Nephron progenitor cell (in vitro differentiated cells): ENCODE data around the gene SSNA1.

Experiments
- DNase-seq: peaks from one replicate; pipeline ENCODE4 v3.0.0; 2021
- H3K27ac Mint-ChIP-seq: 2 replicates; pipeline ENCODE4 v1.8.0; 2021; ENCODE audit warnings: mild to moderate bottlenecking, moderate library complexity, mixed read lengths
- H3K27me3 Mint-ChIP-seq: 2 replicates; pipeline ENCODE4 v1.8.0; 2021; ENCODE audit warnings: mild to moderate bottlenecking, low read depth, mixed read lengths; ENCODE audit not compliant: poor library complexity
- H3K36me3 Mint-ChIP-seq: 2 replicates; pipeline ENCODE4 v1.8.0; 2021; ENCODE audit warnings: low read depth, mixed read lengths
- H3K4me1 Mint-ChIP-seq: 2 replicates; pipeline ENCODE4 v1.8.0; 2021; ENCODE audit warnings: mixed read lengths
- H3K4me3 Mint-ChIP-seq: 2 replicates; pipeline ENCODE4 v1.8.0; 2021; ENCODE audit warnings: mild to moderate bottlenecking, moderate library complexity, mixed read lengths
- H3K9me3 Mint-ChIP-seq: 2 replicates; pipeline ENCODE4 v1.8.0; 2021; ENCODE audit warnings: mild to moderate bottlenecking, moderate library complexity, mixed read lengths
- TF ChIP-seq, protein P1 (sequence below): fragments of 200-600 bp; sonication (generic); IDR thresholded peaks from 2 replicates; pipeline ENCODE4 v1.5.0; 2021; ENCODE audit warnings: antibody characterized with exemption

Gene SSNA1, protein sequence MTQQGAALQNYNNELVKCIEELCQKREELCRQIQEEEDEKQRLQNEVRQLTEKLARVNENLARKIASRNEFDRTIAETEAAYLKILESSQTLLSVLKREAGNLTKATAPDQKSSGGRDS

DNA sequence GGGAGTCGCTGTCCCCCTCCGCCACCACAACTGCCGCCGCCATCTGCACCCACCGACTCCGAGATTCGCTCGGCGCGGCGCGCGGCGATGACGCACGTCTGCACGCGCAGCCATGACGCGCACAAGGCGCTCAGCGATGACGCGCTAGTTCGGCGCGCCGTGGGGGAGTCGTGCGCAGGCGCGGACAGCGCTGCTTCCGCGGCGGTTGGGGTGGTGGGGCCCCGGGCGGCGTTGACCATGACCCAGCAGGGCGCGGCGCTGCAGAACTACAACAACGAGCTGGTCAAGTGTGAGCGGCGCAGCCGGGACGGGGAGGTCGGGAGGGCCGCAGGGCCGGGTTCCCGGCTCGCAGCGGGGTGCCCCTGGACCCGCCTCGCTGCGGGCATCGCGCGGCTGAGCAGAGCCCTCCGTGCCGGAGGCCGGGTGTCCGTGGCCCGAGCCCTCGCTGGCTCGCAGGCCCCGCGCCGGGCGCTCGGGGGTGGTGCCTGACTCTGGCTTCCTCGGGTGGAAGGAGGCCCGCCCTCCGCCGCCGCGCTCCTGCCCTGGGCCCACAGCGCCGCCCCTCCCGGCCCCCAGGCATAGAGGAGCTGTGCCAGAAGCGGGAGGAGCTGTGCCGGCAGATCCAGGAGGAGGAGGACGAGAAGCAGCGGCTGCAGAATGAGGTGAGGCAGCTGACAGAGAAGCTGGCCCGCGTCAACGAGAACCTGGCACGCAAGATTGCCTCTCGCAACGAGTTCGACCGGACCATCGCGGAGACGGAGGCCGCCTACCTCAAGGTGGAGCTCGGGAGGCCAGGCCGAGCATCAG lies at the start of gene SSNA1, which contains the start of gene ANAPC2:
SSNA1 (plus strand) TSS at position 187 of the 807 bp plus-strand sequence; CDS start at position 238, 51 bp downstream.
ANAPC2 (minus strand) TSS at position 71 of the 807 bp plus-strand sequence; CDS start at position 43, 28 bp downstream.
- H3K36me3 Mint-ChIP-seq = peaks cover 9% of the 10 kb centered on the region
- peak; percentile 97 for DNase-seq
- peak within 1 kb of the TSS; percentile 99 for H3K27ac Mint-ChIP-seq
- peak within 1 kb of the TSS; percentile 96 for H3K4me3 Mint-ChIP-seq
- H3K4me1 Mint-ChIP-seq = peaks cover 33% of the 10 kb centered on the region
- TF ChIP-seq, protein P1, sequence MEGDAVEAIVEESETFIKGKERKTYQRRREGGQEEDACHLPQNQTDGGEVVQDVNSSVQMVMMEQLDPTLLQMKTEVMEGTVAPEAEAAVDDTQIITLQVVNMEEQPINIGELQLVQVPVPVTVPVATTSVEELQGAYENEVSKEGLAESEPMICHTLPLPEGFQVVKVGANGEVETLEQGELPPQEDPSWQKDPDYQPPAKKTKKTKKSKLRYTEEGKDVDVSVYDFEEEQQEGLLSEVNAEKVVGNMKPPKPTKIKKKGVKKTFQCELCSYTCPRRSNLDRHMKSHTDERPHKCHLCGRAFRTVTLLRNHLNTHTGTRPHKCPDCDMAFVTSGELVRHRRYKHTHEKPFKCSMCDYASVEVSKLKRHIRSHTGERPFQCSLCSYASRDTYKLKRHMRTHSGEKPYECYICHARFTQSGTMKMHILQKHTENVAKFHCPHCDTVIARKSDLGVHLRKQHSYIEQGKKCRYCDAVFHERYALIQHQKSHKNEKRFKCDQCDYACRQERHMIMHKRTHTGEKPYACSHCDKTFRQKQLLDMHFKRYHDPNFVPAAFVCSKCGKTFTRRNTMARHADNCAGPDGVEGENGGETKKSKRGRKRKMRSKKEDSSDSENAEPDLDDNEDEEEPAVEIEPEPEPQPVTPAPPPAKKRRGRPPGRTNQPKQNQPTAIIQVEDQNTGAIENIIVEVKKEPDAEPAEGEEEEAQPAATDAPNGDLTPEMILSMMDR = no peak
- H3K27me3 Mint-ChIP-seq = no peaks in the 10 kb centered on the region
- no peaks in the 10 kb centered on the region for H3K9me3 Mint-ChIP-seq

DNA sequence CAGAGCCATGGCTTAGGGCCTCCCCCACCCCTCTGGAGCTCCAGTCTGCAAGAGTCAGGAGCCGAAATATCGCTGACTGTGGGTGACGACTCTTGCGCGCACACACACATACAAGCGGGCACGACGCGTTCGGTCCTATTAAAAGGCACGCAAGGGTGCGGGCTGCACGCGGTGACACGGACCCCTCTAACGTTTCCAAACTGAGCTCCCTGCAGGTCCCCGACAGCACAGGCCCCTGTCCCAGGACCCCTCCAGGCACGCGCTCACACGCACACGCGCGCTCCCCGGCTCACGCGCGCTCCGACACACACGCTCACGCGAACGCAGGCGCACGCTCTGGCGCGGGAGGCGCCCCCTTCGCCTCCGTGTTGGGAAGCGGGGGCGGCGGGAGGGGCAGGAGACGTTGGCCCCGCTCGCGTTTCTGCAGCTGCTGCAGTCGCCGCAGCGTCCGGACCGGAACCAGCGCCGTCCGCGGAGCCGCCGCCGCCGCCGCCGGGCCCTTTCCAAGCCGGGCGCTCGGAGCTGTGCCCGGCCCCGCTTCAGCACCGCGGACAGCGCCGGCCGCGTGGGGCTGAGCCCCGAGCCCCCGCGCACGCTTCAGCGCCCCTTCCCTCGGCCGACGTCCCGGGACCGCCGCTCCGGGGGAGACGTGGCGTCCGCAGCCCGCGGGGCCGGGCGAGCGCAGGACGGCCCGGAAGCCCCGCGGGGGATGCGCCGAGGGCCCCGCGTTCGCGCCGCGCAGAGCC lies 49.6 kb upstream of the SSNA1 start, which contains the start of gene GRIN1:
GRIN1 (plus strand) TSS at position 433 of the 746 bp plus-strand sequence. CDS start 333 bp downstream, outside the sequence.
- TF ChIP-seq, protein P1 = no peak
- no peak within 1 kb of the TSS for H3K27ac Mint-ChIP-seq
- no peak within 1 kb of the TSS for H3K4me3 Mint-ChIP-seq
- no peaks in the 10 kb centered on the region for H3K36me3 Mint-ChIP-seq
- no peaks in the 10 kb centered on the region for H3K9me3 Mint-ChIP-seq
- H3K27me3 Mint-ChIP-seq = peaks cover 98% of the 10 kb centered on the region
- DNase-seq = peak; percentile 88
- no peaks in the 10 kb centered on the region for H3K4me1 Mint-ChIP-seq

DNA sequence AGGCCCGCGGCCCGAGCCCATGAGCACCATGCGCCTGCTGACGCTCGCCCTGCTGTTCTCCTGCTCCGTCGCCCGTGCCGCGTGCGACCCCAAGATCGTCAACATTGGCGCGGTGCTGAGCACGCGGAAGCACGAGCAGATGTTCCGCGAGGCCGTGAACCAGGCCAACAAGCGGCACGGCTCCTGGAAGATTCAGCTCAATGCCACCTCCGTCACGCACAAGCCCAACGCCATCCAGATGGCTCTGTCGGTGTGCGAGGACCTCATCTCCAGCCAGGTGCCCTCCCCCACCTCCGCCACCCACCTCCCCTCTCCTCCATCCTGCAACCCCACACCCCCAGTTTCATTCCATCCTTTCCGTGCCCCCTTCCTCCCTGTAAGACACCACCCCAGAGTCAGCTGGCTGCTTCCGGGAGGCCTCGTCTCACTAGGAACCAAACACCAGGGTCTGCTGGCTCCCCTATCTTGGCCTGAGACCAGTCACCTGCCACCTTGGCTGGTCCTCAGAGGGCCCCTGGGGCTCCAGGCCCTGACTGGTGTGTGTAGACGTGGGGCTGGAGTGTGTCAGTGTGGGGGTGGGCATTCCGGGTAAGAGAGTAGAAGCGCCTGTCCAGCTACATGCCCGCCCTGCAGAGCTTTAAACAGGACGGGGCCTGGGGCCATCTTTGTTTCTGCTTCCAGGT lies 48.9 kb upstream of the SSNA1 start:
- no peak for DNase-seq
- Mint-ChIP-seq H3K4me3 (no peak overlapping the region), H3K27ac (no peak overlapping the region), H3K27me3 (peaks cover 98% of the 10 kb centered on the region), H3K36me3 (no peaks in the 10 kb centered on the region), H3K4me1 (no peaks in the 10 kb centered on the region), H3K9me3 (no peaks in the 10 kb centered on the region)
- TF ChIP-seq, protein P1 = no peak

DNA sequence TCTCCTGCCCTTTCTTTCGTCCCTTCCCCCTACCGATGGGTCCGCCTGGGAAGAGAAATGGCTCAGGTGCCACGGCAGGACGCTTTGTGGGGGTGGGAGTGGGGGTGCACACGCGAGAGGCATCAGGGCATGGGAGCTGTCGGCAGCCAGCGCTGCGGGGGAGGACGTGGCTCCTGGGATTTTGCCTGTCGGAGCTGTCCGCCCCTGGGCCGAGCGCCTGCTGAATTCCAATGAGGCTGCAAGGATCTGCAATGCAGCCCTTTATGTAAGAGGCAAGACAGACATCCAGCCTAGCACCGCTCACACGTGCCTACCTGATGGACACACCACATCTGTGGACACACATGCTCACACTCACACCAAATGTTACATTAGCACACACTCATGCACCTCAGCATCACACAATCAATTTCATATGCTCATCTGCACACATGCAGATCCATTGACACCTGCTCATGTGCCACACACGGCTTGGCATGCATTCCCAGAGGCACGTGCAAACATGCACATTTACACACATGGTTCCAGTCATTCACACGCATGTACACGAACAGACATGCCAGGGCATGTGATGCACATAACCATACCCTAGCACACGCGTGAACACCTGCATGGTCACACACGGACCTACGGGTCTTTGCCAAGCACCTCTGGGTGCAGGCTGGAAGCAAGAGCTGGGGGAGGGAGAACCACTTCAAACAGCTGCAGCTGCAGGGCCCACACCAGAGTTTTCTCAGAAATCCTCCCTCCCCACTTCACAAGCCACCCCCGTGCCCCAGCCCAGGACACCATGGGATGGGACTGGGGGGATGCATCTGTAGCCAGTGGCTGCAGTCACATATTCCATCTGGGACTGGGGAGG lies 48.1 kb upstream of the SSNA1 start:
- H3K36me3 Mint-ChIP-seq = no peaks in the 10 kb centered on the region
- no peaks in the 10 kb centered on the region for H3K9me3 Mint-ChIP-seq
- no peak overlapping the region for H3K4me3 Mint-ChIP-seq
- peaks cover 90% of the 10 kb centered on the region for H3K27me3 Mint-ChIP-seq
- H3K27ac Mint-ChIP-seq = no peak overlapping the region
- no peaks in the 10 kb centered on the region for H3K4me1 Mint-ChIP-seq
- TF ChIP-seq, protein P1 = no peak
- DNase-seq = no peak
